ENCODE data around the gene PDXK. TPM values are rescaled to one million over a fixed set of nuclear protein-coding genes. Genes with fewer than 3 reads are reported as not detected.

PDXK gene
- total and polyA plus RNA-seq, 2 of the 13 experiments (the other 11 are each of a cell fraction or from before 2014, with no cell fraction given) = 114 to 184 TPM

DNA sequence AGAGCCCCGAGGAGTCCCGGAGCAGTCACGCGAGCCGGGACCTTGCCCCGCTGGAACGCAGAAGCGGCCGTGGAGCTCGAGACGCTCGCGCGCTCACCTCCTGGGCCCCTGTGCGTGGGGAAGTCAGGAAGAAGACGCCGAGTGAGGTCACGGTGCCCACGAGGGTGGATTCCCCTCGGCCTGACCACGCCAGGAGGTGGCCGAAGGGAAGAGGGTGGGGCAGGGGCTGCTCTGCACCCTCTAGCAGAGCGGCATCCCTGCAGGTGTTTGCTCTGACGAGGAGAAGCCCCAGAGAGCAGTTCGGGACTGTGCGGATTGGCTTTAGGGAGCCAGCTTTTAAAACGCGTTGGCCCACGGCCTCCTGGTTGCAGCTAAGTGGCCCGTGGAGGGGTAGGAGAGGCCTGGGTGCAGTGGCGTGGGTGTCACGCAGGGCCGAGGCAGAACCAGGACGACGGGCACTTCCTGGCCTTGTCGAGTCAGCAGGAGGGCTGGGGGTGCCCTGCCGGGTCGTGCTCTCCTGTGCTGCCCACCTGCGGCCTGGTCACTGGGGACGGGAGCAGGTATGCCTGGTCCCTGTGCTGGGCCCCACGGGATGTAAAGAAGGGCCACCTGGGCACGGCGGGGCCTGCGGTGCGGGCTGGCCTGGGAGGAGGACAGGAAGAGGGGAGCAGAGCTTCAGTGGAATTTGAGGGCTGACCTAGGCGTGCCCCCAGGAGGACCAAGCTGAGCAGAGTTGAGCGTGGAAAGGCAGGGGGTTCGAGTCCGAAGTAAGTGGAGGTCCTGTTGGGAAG, 1.0 kb downstream of the PDXK start (continued):
- TF ChIP-seq, protein P1, sequence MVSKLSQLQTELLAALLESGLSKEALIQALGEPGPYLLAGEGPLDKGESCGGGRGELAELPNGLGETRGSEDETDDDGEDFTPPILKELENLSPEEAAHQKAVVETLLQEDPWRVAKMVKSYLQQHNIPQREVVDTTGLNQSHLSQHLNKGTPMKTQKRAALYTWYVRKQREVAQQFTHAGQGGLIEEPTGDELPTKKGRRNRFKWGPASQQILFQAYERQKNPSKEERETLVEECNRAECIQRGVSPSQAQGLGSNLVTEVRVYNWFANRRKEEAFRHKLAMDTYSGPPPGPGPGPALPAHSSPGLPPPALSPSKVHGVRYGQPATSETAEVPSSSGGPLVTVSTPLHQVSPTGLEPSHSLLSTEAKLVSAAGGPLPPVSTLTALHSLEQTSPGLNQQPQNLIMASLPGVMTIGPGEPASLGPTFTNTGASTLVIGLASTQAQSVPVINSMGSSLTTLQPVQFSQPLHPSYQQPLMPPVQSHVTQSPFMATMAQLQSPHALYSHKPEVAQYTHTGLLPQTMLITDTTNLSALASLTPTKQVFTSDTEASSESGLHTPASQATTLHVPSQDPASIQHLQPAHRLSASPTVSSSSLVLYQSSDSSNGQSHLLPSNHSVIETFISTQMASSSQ (IDR thresholded peaks at IDR 0.05; ENCODE audit: low read depth) = no peak
- TF ChIP-seq, protein P1 (CRISPR knock-in tag; IDR thresholded peaks at IDR 0.05; ENCODE audit: borderline replicate concordance) = 0 out of 2 replicates have a peak, but pooled peaks have one; percentile 7
- TF ChIP-seq ZNF816 (CRISPR knock-in tag; IDR thresholded peaks at IDR 0.05; ENCODE audit: borderline replicate concordance) = no peak
- TF ChIP-seq NFATC3 (CRISPR knock-in tag; IDR thresholded peaks at IDR 0.05) = no peak
- TF ChIP-seq PRMT3 (CRISPR knock-in tag; IDR thresholded peaks at IDR 0.05; ENCODE audit: borderline replicate concordance, low read depth) = no peak
- TF ChIP-seq ZNF292 (CRISPR knock-in tag; IDR thresholded peaks at IDR 0.05; ENCODE audit: borderline replicate concordance, low read depth) = no peak
- no peak for TF ChIP-seq ZNF44 (CRISPR knock-in tag; IDR thresholded peaks at IDR 0.05)
- no peak for TF ChIP-seq ZNF468 (CRISPR knock-in tag; IDR thresholded peaks at IDR 0.05)
- TF ChIP-seq SOX6 (IDR thresholded peaks at IDR 0.05) = no peak
- TF ChIP-seq SOX6 (CRISPR knock-in tag; IDR thresholded peaks at IDR 0.05) = no peak
- no peak for TF ChIP-seq NONO (IDR thresholded peaks at IDR 0.05)
- TF ChIP-seq NONO (CRISPR knock-in tag; conservative IDR thresholded peaks at IDR 0.05) = peak; percentile 48; the same call in 1 of the 2 replicates
- no peak for TF ChIP-seq IKZF1 (IDR thresholded peaks at IDR 0.05)
- no peak for TF ChIP-seq ZNF234 (CRISPR knock-in tag; conservative IDR thresholded peaks at IDR 0.05)
- TF ChIP-seq, protein P2, sequence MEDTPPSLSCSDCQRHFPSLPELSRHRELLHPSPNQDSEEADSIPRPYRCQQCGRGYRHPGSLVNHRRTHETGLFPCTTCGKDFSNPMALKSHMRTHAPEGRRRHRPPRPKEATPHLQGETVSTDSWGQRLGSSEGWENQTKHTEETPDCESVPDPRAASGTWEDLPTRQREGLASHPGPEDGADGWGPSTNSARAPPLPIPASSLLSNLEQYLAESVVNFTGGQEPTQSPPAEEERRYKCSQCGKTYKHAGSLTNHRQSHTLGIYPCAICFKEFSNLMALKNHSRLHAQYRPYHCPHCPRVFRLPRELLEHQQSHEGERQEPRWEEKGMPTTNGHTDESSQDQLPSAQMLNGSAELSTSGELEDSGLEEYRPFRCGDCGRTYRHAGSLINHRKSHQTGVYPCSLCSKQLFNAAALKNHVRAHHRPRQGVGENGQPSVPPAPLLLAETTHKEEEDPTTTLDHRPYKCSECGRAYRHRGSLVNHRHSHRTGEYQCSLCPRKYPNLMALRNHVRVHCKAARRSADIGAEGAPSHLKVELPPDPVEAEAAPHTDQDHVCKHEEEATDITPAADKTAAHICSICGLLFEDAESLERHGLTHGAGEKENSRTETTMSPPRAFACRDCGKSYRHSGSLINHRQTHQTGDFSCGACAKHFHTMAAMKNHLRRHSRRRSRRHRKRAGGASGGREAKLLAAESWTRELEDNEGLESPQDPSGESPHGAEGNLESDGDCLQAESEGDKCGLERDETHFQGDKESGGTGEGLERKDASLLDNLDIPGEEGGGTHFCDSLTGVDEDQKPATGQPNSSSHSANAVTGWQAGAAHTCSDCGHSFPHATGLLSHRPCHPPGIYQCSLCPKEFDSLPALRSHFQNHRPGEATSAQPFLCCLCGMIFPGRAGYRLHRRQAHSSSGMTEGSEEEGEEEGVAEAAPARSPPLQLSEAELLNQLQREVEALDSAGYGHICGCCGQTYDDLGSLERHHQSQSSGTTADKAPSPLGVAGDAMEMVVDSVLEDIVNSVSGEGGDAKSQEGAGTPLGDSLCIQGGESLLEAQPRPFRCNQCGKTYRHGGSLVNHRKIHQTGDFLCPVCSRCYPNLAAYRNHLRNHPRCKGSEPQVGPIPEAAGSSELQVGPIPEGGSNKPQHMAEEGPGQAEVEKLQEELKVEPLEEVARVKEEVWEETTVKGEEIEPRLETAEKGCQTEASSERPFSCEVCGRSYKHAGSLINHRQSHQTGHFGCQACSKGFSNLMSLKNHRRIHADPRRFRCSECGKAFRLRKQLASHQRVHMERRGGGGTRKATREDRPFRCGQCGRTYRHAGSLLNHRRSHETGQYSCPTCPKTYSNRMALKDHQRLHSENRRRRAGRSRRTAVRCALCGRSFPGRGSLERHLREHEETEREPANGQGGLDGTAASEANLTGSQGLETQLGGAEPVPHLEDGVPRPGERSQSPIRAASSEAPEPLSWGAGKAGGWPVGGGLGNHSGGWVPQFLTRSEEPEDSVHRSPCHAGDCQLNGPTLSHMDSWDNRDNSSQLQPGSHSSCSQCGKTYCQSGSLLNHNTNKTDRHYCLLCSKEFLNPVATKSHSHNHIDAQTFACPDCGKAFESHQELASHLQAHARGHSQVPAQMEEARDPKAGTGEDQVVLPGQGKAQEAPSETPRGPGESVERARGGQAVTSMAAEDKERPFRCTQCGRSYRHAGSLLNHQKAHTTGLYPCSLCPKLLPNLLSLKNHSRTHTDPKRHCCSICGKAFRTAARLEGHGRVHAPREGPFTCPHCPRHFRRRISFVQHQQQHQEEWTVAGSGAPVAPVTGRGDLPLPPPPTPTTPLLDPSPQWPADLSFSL (CRISPR knock-in tag; IDR thresholded peaks at IDR 0.05) = no peak
- no peak for TF ChIP-seq ZNF121 (CRISPR knock-in tag; IDR thresholded peaks at IDR 0.05)
- no peak for TF ChIP-seq ZNF720 (CRISPR knock-in tag; IDR thresholded peaks at IDR 0.05)
- TF ChIP-seq KMT2A (CRISPR knock-in tag; IDR thresholded peaks at IDR 0.05) = no peak; the same call in 1 of the 2 replicates

Data from HepG2 (cell line).